SK-N-SH (cell line): ENCODE data around the gene FKBP5. TPM values are rescaled to one million over a fixed set of nuclear protein-coding genes. Genes with fewer than 3 reads are reported as not detected.

Experiments used
- CTCF ChIA-PET: fragments of 300-600, 350-600 bp; formaldehyde crosslinking; extraction: SDS; loops from one replicate; lab custom pipeline; 2021; lab: Yijun Ruan, JAX
- POLR2A ChIA-PET: fragments of 350-600 bp; sonication (Branson Sonifier 250); formaldehyde crosslinking; extraction: SDS; loops from one replicate; lab custom pipeline; 2020; ENCODE audit warnings: antibody characterized with exemption, inconsistent platforms; lab: Yijun Ruan, JAX
- DNase-seq: peaks from one replicate; pipeline ENCODE4 v3.0.0; 2012
- H2AFZ ChIP-seq: fragments of 200-600 bp; sonication (generic); 2 replicates; pipeline ENCODE4 v1.8.1; 2016; ENCODE audit warnings: antibody characterized with exemption, mild to moderate bottlenecking, low read depth
- H3F3A ChIP-seq: fragments of 200-600 bp; sonication (generic); replicated peaks from 2 replicates; pipeline ENCODE3; 2016; ENCODE audit warnings: antibody characterized with exemption, mild to moderate bottlenecking; ENCODE audit not compliant: insufficient read depth
- H3K27ac ChIP-seq, 2 experiments: fragments of 200-500 bp in 1 of 2; fragments of 200-600 bp in 1 of 2; sonication (Bioruptor generic) in 1 of 2; sonication (generic), shearing (Covaris generic) in 1 of 2; 2 replicates each; pipeline versions ENCODE4 v1.5.1 to v1.6.1; 2014 to 2016; ENCODE audit warnings: low read depth in 2 of 2, inconsistent platforms in 1 of 2, low read length in 1 of 2, mild to moderate bottlenecking in 1 of 2, mixed read lengths in 1 of 2
- H3K27me3 ChIP-seq: fragments of 200-600 bp; sonication (generic), shearing (Covaris generic); 2 replicates; pipeline ENCODE4 v1.6.1; 2016; ENCODE audit warnings: mixed run types; ENCODE audit not compliant: insufficient read depth
- H3K36me3 ChIP-seq, 2 experiments: fragments of 200-500 bp in 1 of 2; fragments of 200-600 bp in 1 of 2; sonication (Bioruptor generic) in 1 of 2; sonication (generic) in 1 of 2; replicated peaks in 1 of 2; 2 replicates each; pipeline versions ENCODE3 to v1.5.1; 2014 to 2016; ENCODE audit warnings: low read length in 1 of 2, mild to moderate bottlenecking in 1 of 2; ENCODE audit not compliant: insufficient read depth in 2 of 2, control insufficient read depth in 1 of 2
- H3K4me1 ChIP-seq, 2 experiments: fragments of 200-500 bp in 1 of 2; fragments of 200-600 bp in 1 of 2; sonication (Bioruptor generic) in 1 of 2; sonication (generic), shearing (Covaris generic) in 1 of 2; 2 replicates each; pipeline versions ENCODE4 v1.5.1 to v1.6.1; 2014 to 2016; ENCODE audit warnings: low read depth in 1 of 2, low read length in 1 of 2, mixed run types in 1 of 2; ENCODE audit not compliant: insufficient read depth in 2 of 2, control insufficient read depth in 1 of 2
- H3K4me2 ChIP-seq: fragments of 200-600 bp; sonication (generic), shearing (Covaris generic); 2 replicates; pipeline ENCODE4 v1.6.1; 2017; ENCODE audit warnings: mixed run types
- H3K4me3 ChIP-seq, 2 experiments: fragments of 200-500 bp in 1 of 2; fragments of 200-600 bp in 1 of 2; sonication (Bioruptor generic) in 1 of 2; sonication (generic), shearing (Covaris generic) in 1 of 2; 2 replicates each; pipeline versions ENCODE4 v1.5.1 to v1.8.1; 2014 to 2016; ENCODE audit warnings: low read depth in 2 of 2, inconsistent platforms in 1 of 2, low read length in 1 of 2, mild to moderate bottlenecking in 1 of 2, mixed read lengths in 1 of 2, moderate library complexity in 1 of 2
- H3K79me2 ChIP-seq: fragments of 200-600 bp; sonication (generic); 2 replicates; pipeline ENCODE4 v1.8.1; 2017; ENCODE audit warnings: mild to moderate bottlenecking; ENCODE audit not compliant: insufficient read depth
- H3K9ac ChIP-seq: fragments of 200-600 bp; sonication (generic); 2 replicates; pipeline ENCODE4 v1.6.1; 2017; ENCODE audit warnings: mixed run types
- H3K9me2 ChIP-seq: fragments of 200-600 bp; sonication (generic); 2 replicates; pipeline ENCODE4 v1.6.1; 2017; ENCODE audit warnings: mixed run types
- H3K9me3 ChIP-seq: fragments of 200-600 bp; sonication (generic); 2 replicates; pipeline ENCODE4 v1.6.1; 2017; ENCODE audit warnings: mixed run types, mild to moderate bottlenecking, moderate library complexity
- H4K20me1 ChIP-seq: fragments of 200-600 bp; sonication (generic); 2 replicates; pipeline ENCODE4 v1.6.1; 2017; ENCODE audit warnings: mild to moderate bottlenecking, mixed run types; ENCODE audit not compliant: insufficient read depth
- CHD2 ChIP-seq: fragments of 150-350 bp; IDR thresholded peaks from 2 replicates; pipeline ENCODE4 v1.6.1; 2018; ENCODE audit warnings: low read length; ENCODE audit not compliant: partially characterized antibody
- EP300 ChIP-seq, 2 experiments: IDR thresholded peaks; 2 replicates each; pipeline versions ENCODE4 v1.4.0 to v1.6.1; 2012; ENCODE audit warnings: borderline replicate concordance in 1 of 2, low read depth in 1 of 2, low read length in 1 of 2
- FOSL2 ChIP-seq: IDR thresholded peaks from 2 replicates; pipeline ENCODE4 v1.4.0; 2012; ENCODE audit warnings: low read depth, mild to moderate bottlenecking, moderate library complexity, borderline replicate concordance
- FOXM1 ChIP-seq: IDR thresholded peaks from 2 replicates; pipeline ENCODE4 v1.4.0; 2012; ENCODE audit warnings: low read depth, mild to moderate bottlenecking
- GATA2 ChIP-seq: sonication (generic); formaldehyde crosslinking; IDR thresholded peaks from 2 replicates; pipeline ENCODE4 v1.5.0; 2020; ENCODE audit warnings: mild to moderate bottlenecking, missing genetic modification reagents
- MXI1 ChIP-seq: IDR thresholded peaks from 2 replicates; pipeline ENCODE4 v1.6.1; 2012; ENCODE audit warnings: mild to moderate bottlenecking, low read depth, low read length, improper control_type of control experiment
- RCOR1 ChIP-seq: fragments of 150-350 bp; IDR thresholded peaks from 2 replicates; pipeline ENCODE4 v1.6.1; 2017; ENCODE audit warnings: antibody characterized with exemption, low read length
- RFX5 ChIP-seq: IDR thresholded peaks from 2 replicates; pipeline ENCODE4 v1.6.1; 2012; ENCODE audit warnings: mild to moderate bottlenecking, improper control_type of control experiment, low read length
- SMC3 ChIP-seq: IDR thresholded peaks from 2 replicates; pipeline ENCODE4 v1.6.1; 2012; ENCODE audit warnings: low read depth, low read length, improper control_type of control experiment
- TAF1 ChIP-seq: IDR thresholded peaks from 2 replicates; pipeline ENCODE4 v1.6.1; 2012; ENCODE audit warnings: low read depth, mild to moderate bottlenecking, low read length, moderate library complexity, borderline replicate concordance
- WGBS: methylation state at CpG from one replicate; pipeline ENCODE4 v1.1.6; 2017; ENCODE audit warnings: low lambda C conversion rate; 5-methylcytosine and 5-hydroxymethylcytosine counted together
- polyA plus RNA-seq, 3 experiments: library from polyadenylated mRNA; depleted of rRNA; stranded (reverse); fragments of >200 nt; gene quantifications; 2 replicates each; pipeline ENCODE4 v1.2.3, GENCODE V29; 2012
- TF ChIP-seq, protein P1 (sequence below): IDR thresholded peaks from 2 replicates; pipeline ENCODE4; 2012
- TF ChIP-seq, protein P2 (sequence below): IDR thresholded peaks from 2 replicates; pipeline ENCODE4 v1.4.0; 2012; ENCODE audit warnings: low read depth, borderline replicate concordance
- TF ChIP-seq, protein P3 (sequence below): fragments of 200-600 bp; sonication (generic); IDR thresholded peaks from 2 replicates; pipeline ENCODE4 v1.6.1; 2017; ENCODE audit warnings: antibody characterized with exemption, mild to moderate bottlenecking, moderate library complexity
- TF ChIP-seq, protein P4 (sequence below): fragments of 150-350 bp; IDR thresholded peaks from 2 replicates; pipeline ENCODE4 v1.6.1; 2016; ENCODE audit warnings: mild to moderate bottlenecking, low read depth, low read length
- TF ChIP-seq, protein P5 (sequence below): fragments of 150-350 bp; IDR thresholded peaks from 2 replicates; pipeline ENCODE4 v1.6.1; 2017; ENCODE audit warnings: antibody characterized with exemption, low read length, low read depth, borderline replicate concordance
- TF ChIP-seq, protein P6 (sequence below): IDR thresholded peaks from 2 replicates; pipeline ENCODE4 v1.4.0; 2012; ENCODE audit warnings: low read depth

The FKBP5 gene
- polyA plus RNA-seq, 1 of the 3 experiments (the other 2 are of a cell fraction) = 5.1 TPM

DNA sequence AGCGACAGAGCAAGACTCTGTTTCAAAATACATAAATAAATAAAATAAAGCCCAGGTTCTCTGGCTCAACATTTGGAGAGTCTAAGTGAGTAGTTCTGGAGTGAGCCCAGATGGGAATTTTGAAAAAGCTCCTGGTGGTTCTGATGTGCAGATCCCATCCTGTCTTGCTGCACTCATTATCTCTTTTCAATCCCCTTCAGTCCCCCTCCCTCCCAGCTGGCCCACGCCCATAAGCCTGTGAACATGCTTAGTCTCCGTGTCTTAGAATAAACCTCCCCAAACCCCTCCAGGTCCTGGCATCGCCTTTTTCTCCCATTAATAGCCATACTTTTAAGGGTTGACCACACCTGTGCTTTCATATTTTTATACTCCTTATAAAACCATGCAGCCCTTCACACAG lies 156.6 kb downstream of the FKBP5 start:
- 68% methylated on average over 4 of the region's 4 CpGs for WGBS
- Histone ChIP-seq H3K9ac (no peak overlapping the region), H3K9me2 (no peaks in the 10 kb centered on the region)
- 0 out of 4 replicates have a peak, but pooled peaks of 1 of the 2 experiments have one; percentile 7 for TF ChIP-seq EP300 (IDR thresholded peaks at IDR 0.05; ENCODE audit: borderline replicate concordance in 1 of 2, low read depth in 1 of 2, low read length in 1 of 2)
- no peak for TF ChIP-seq CHD2
- TF ChIP-seq, all 33 proteins: peak for 1
- no peaks in the 10 kb centered on the region for H3F3A ChIP-seq
- no peaks in the 10 kb centered on the region for H3K79me2 ChIP-seq
- H3K36me3 ChIP-seq = no peaks in the 10 kb centered on the region
- H3K4me1 ChIP-seq = peaks cover 0 to 30% of the 10 kb centered on the region in 2 experiments; a peak in 1 of 4 replicates
- no peak overlapping the region for H2AFZ ChIP-seq
- H3K4me3 ChIP-seq = no peak overlapping the region
- no peaks in the 10 kb centered on the region for H3K9me3 ChIP-seq
- H3K27me3 ChIP-seq = no peaks in the 10 kb centered on the region
- peak overlapping the region in 1 of 2 experiments; percentile 5; a peak in 1 of 4 replicates for H3K27ac ChIP-seq
- no peaks in the 10 kb centered on the region for H4K20me1 ChIP-seq
- ChIA-PET CTCF (interaction anchor here (0.7 to 5.3 kb wide), 7 partner anchors 10 to 205 kb away, joined by 3 to 34 read pairs (median 6); no protein-coding TSS in a partner anchor), POLR2A (interaction anchor here (1.1 kb wide), 1 partner anchor 205 kb away, joined by 4 read pairs; the partner anchor contains the start of gene ARMC12)
- no peak for DNase-seq
- H3K4me2 ChIP-seq = no peak overlapping the region

DNA sequence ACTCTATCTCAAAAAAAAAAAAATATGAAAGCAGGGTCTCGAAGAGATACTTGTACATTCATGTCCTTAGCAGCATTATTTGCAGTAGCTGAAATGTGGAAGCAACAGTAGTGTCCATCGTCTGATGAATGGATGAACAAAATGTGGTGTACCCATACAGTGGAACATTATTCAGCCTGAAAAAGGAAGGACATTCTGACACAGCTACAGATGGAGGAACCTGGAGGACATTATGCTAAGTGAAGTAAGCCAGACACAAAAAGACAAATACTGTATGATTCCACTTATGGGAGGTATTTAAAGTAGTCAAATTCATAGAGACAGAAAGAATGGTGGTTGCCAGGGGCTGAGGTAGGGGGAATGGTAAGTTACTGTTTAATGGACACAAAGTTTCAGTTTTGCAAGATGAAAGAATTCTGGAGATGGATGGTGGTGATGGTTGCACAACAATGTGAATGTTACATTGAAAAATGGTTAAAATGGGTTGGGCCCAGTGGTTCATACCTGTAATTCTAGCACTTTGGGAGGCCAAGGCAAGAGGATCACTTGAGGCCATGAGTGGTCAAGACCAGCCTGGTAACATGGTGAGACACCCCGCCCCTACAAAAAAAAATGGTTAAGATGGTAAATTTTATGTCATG lies 164.2 kb downstream of the FKBP5 start:
- no peak overlapping the region for H3K27ac ChIP-seq
- no peaks in the 10 kb centered on the region for H3K9me2 ChIP-seq
- H3K4me2 ChIP-seq = no peak overlapping the region
- DNase-seq = no peak
- 70% methylated on average over 3 of the region's 3 CpGs for WGBS
- no peaks in the 10 kb centered on the region for H3K9me3 ChIP-seq
- POLR2A ChIA-PET = no interaction called here
- H3K4me3 ChIP-seq = no peak overlapping the region
- H3K27me3 ChIP-seq = no peaks in the 10 kb centered on the region
- H3K9ac ChIP-seq = no peak overlapping the region
- no peaks in the 10 kb centered on the region for H3F3A ChIP-seq
- H3K36me3 ChIP-seq = no peaks in the 10 kb centered on the region
- H2AFZ ChIP-seq = no peak overlapping the region
- CTCF ChIA-PET = interaction anchor here (0.8 to 7.0 kb wide), 13 partner anchors 8 to 213 kb away, joined by 3 to 127 read pairs (median 12); partner anchors contain the start of genes ARMC12 and TEAD3
- peaks cover 0 to 5% of the 10 kb centered on the region in 2 experiments; a peak in 1 of 4 replicates for H3K4me1 ChIP-seq
- no peaks in the 10 kb centered on the region for H3K79me2 ChIP-seq
- no peaks in the 10 kb centered on the region for H4K20me1 ChIP-seq
- no peak for TF ChIP-seq FOXM1
- TF ChIP-seq, protein P1, sequence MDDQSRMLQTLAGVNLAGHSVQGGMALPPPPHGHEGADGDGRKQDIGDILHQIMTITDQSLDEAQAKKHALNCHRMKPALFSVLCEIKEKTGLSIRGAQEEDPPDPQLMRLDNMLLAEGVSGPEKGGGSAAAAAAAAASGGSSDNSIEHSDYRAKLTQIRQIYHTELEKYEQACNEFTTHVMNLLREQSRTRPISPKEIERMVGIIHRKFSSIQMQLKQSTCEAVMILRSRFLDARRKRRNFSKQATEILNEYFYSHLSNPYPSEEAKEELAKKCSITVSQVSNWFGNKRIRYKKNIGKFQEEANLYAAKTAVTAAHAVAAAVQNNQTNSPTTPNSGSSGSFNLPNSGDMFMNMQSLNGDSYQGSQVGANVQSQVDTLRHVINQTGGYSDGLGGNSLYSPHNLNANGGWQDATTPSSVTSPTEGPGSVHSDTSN = no peak
- TF ChIP-seq, protein P2, sequence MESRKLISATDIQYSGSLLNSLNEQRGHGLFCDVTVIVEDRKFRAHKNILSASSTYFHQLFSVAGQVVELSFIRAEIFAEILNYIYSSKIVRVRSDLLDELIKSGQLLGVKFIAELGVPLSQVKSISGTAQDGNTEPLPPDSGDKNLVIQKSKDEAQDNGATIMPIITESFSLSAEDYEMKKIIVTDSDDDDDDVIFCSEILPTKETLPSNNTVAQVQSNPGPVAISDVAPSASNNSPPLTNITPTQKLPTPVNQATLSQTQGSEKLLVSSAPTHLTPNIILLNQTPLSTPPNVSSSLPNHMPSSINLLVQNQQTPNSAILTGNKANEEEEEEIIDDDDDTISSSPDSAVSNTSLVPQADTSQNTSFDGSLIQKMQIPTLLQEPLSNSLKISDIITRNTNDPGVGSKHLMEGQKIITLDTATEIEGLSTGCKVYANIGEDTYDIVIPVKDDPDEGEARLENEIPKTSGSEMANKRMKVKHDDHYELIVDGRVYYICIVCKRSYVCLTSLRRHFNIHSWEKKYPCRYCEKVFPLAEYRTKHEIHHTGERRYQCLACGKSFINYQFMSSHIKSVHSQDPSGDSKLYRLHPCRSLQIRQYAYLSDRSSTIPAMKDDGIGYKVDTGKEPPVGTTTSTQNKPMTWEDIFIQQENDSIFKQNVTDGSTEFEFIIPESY = no peak
- no peak for TF ChIP-seq TAF1
- TF ChIP-seq MXI1 = no peak
- TF ChIP-seq RFX5 = no peak
- no peak for TF ChIP-seq SMC3
- TF ChIP-seq, protein P3, sequence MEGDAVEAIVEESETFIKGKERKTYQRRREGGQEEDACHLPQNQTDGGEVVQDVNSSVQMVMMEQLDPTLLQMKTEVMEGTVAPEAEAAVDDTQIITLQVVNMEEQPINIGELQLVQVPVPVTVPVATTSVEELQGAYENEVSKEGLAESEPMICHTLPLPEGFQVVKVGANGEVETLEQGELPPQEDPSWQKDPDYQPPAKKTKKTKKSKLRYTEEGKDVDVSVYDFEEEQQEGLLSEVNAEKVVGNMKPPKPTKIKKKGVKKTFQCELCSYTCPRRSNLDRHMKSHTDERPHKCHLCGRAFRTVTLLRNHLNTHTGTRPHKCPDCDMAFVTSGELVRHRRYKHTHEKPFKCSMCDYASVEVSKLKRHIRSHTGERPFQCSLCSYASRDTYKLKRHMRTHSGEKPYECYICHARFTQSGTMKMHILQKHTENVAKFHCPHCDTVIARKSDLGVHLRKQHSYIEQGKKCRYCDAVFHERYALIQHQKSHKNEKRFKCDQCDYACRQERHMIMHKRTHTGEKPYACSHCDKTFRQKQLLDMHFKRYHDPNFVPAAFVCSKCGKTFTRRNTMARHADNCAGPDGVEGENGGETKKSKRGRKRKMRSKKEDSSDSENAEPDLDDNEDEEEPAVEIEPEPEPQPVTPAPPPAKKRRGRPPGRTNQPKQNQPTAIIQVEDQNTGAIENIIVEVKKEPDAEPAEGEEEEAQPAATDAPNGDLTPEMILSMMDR = no peak
- TF ChIP-seq, protein P4, sequence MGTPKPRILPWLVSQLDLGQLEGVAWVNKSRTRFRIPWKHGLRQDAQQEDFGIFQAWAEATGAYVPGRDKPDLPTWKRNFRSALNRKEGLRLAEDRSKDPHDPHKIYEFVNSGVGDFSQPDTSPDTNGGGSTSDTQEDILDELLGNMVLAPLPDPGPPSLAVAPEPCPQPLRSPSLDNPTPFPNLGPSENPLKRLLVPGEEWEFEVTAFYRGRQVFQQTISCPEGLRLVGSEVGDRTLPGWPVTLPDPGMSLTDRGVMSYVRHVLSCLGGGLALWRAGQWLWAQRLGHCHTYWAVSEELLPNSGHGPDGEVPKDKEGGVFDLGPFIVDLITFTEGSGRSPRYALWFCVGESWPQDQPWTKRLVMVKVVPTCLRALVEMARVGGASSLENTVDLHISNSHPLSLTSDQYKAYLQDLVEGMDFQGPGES = no peak
- TF ChIP-seq, protein P5, sequence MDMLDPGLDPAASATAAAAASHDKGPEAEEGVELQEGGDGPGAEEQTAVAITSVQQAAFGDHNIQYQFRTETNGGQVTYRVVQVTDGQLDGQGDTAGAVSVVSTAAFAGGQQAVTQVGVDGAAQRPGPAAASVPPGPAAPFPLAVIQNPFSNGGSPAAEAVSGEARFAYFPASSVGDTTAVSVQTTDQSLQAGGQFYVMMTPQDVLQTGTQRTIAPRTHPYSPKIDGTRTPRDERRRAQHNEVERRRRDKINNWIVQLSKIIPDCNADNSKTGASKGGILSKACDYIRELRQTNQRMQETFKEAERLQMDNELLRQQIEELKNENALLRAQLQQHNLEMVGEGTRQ = no peak
- TF ChIP-seq, protein P6, sequence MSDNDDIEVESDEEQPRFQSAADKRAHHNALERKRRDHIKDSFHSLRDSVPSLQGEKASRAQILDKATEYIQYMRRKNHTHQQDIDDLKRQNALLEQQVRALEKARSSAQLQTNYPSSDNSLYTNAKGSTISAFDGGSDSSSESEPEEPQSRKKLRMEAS = no peak
- TF ChIP-seq RCOR1 = no peak
- no peak for TF ChIP-seq FOSL2
- TF ChIP-seq GATA2 (CRISPR knock-in tag) = no peak
- TF ChIP-seq CHD2 = no peak
